CD4-positive, alpha-beta T cell (primary cell): ENCODE results near the gene GPC5. TPM values are rescaled to one million over a fixed set of nuclear protein-coding genes. Genes with fewer than 3 reads are reported as not detected.

Experiments used
- ATAC-seq: fragments of 200-7000 bp; cut with Tn5 transposase; one replicate; pipeline ENCODE4 v1.10.0; 2022; ENCODE audit warnings: mild to moderate bottlenecking; ENCODE audit not compliant: poor library complexity
- CTCF ChIA-PET: fragments of 350-600 bp; sonication (Branson Sonifier 250); formaldehyde crosslinking; loops from one replicate; lab custom pipeline; 2021; ENCODE audit warnings: antibody characterized with exemption, inconsistent platforms; lab: Charles Lee
- POLR2A ChIA-PET: fragments of 350-600 bp; sonication (Branson Sonifier 250); formaldehyde crosslinking; loops from one replicate; lab custom pipeline; 2021; ENCODE audit warnings: antibody characterized with exemption, inconsistent platforms; lab: Charles Lee
- DNase-seq, 14 experiments: peaks; one replicate each; pipeline ENCODE4 v3.0.0-alpha.2; 2013 to 2020; ENCODE audit warnings: mixed read lengths in 2 of 14
- H3K27ac ChIP-seq, 2 donors: one replicate each; pipeline versions ENCODE4 v1.5.1 to v1.7.0; 2013; ENCODE audit warnings: low read length in 2 of 2, low read depth in 1 of 2, mild to moderate bottlenecking in 1 of 2
- H3K27me3 ChIP-seq, 2 experiments: 1 replicate in 1 of 2; 2 replicates in 1 of 2; pipeline versions ENCODE4 v1.6.1 to v1.7.0; 2013; ENCODE audit warnings: low read length in 2 of 2, control low read depth in 1 of 2, mild to moderate bottlenecking in 1 of 2, moderate library complexity in 1 of 2; ENCODE audit not compliant: insufficient read depth in 2 of 2, control insufficient read depth in 1 of 2
- H3K36me3 ChIP-seq: one replicate; pipeline ENCODE4 v1.6.1; 2013; ENCODE audit warnings: low read length, control low read depth; ENCODE audit not compliant: insufficient read depth
- H3K4me1 ChIP-seq: one replicate; pipeline ENCODE4 v1.6.1; 2013; ENCODE audit warnings: low read length, control low read depth; ENCODE audit not compliant: insufficient read depth
- H3K4me3 ChIP-seq: one replicate; pipeline ENCODE4 v1.5.1; 2013; ENCODE audit warnings: mild to moderate bottlenecking, low read length, moderate library complexity
- H3K9me3 ChIP-seq, 2 experiments: 1 replicate in 1 of 2; 2 replicates in 1 of 2; pipeline versions ENCODE4 v1.6.1 to v1.7.0; 2013; ENCODE audit warnings: low read length in 2 of 2, mild to moderate bottlenecking in 2 of 2, control low read depth in 1 of 2, moderate library complexity in 1 of 2; ENCODE audit not compliant: control insufficient read depth in 1 of 2, insufficient read depth in 1 of 2
- H3K27ac Mint-ChIP-seq: one replicate; pipeline ENCODE4 v1.8.0; 2020; ENCODE audit warnings: mixed read lengths
- H3K27me3 Mint-ChIP-seq: one replicate; pipeline ENCODE4 v1.8.0; 2021; ENCODE audit warnings: mixed read lengths
- H3K36me3 Mint-ChIP-seq: one replicate; pipeline ENCODE4 v1.8.0; 2021; ENCODE audit warnings: low read depth, mixed read lengths
- H3K4me1 Mint-ChIP-seq: one replicate; pipeline ENCODE4 v1.8.0; 2021; ENCODE audit warnings: low read depth, mixed read lengths
- H3K4me3 Mint-ChIP-seq: one replicate; pipeline ENCODE4 v1.8.0; 2020; ENCODE audit warnings: mild to moderate bottlenecking, mixed read lengths
- H3K9me3 Mint-ChIP-seq: one replicate; pipeline ENCODE4 v1.8.0; 2020; ENCODE audit warnings: mixed read lengths
- intact Hi-C, 2 experiments: fragments of 100-400 bp; cut with DNase I in 1 of 2; cut with micrococcal nuclease in 1 of 2; formaldehyde crosslinking; loops; one replicate each; pipeline versions ENCODE4 v1.15.1 to v1.9.0; 2023 to 2025; cut with DNase I, micrococcal nuclease
- total RNA-seq, 174 experiments: library from RNA in 2 of 174; stranded (reverse) in 2 of 174; gene quantifications; one replicate each; pipeline ENCODE4 v1.2.3 and lab custom pipeline; 2021 to 2026
- TF ChIP-seq, protein P1 (sequence below): fragments of 200-600 bp; IDR thresholded peaks from one replicate; pipeline ENCODE4 v1.8.0; 2022; ENCODE audit warnings: antibody characterized with exemption, mild to moderate bottlenecking

The GPC5 gene
- total RNA-seq, 2 experiments from 2014 or later: not detected

DNA sequence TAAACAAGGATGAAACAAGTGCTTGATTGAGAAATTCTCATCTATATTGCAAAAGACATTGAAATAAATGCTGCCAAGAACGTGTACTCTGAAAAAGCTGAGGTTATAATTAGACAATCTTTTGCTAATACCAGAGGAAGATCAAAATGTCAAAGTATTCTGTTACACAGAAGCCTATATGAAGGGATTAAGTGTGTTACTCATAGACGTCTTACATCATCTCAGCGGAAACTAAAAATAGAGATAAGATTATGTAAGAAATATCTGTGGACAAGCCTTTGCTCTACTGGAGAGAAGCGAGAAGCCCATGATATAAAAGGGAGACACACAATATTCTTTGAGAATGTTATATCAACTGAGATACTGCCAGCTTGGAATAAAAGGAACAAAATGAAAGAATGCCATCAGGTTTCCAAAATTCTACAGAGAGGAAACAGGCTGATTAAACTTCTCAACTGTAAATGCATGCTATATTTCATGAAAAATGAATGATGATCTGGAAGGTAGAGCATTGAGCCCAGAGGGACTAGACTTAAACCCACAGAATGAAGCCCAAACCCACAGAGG, 699.0 kb downstream of the GPC5 start:
- ChIA-PET POLR2A (no interaction called here), CTCF (no interaction called here)
- H3K4me3 ChIP-seq: no peak overlapping the region
- no peak overlapping the region for H3K27ac ChIP-seq
- no peaks in the 10 kb centered on the region for H3K27me3 ChIP-seq
- intact Hi-C loops: no loop called here
- no peak overlapping the region for H3K4me3 Mint-ChIP-seq
- no peaks in the 10 kb centered on the region for H3K4me1 Mint-ChIP-seq
- H3K36me3 Mint-ChIP-seq: no peaks in the 10 kb centered on the region
- H3K27ac Mint-ChIP-seq: no peak overlapping the region
- no peak for DNase-seq
- peaks cover 0 to 5% of the 10 kb centered on the region in 2 experiments for H3K9me3 ChIP-seq
- H3K4me1 ChIP-seq: no peaks in the 10 kb centered on the region
- H3K36me3 ChIP-seq: no peaks in the 10 kb centered on the region
- no peaks in the 10 kb centered on the region for H3K27me3 Mint-ChIP-seq
- TF ChIP-seq, protein P1, sequence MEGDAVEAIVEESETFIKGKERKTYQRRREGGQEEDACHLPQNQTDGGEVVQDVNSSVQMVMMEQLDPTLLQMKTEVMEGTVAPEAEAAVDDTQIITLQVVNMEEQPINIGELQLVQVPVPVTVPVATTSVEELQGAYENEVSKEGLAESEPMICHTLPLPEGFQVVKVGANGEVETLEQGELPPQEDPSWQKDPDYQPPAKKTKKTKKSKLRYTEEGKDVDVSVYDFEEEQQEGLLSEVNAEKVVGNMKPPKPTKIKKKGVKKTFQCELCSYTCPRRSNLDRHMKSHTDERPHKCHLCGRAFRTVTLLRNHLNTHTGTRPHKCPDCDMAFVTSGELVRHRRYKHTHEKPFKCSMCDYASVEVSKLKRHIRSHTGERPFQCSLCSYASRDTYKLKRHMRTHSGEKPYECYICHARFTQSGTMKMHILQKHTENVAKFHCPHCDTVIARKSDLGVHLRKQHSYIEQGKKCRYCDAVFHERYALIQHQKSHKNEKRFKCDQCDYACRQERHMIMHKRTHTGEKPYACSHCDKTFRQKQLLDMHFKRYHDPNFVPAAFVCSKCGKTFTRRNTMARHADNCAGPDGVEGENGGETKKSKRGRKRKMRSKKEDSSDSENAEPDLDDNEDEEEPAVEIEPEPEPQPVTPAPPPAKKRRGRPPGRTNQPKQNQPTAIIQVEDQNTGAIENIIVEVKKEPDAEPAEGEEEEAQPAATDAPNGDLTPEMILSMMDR: no peak
- no peak for ATAC-seq
- H3K9me3 Mint-ChIP-seq: peaks cover 6% of the 10 kb centered on the region

DNA sequence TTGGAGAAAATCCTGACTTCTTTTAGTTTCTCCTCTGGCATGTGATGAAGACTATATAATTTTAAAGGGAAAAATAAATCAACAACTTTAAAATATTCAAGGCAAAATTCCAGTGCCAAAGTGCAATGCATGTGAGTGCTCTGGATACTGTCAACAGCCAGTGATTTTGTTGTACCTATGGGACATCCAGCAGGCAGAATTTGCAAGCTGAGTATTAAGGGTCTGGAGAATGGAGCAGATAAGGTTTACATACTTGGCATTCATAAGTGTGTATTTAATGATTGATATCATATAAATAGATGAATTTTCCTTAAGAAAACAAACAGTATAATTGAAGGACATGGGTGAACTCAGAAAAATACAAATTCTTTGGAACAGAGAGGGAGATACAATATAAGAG, 703.4 kb downstream of the GPC5 start:
- no peaks in the 10 kb centered on the region for H3K36me3 ChIP-seq
- no peaks in the 10 kb centered on the region for H3K9me3 ChIP-seq
- no peaks in the 10 kb centered on the region for H3K4me1 ChIP-seq
- H3K27ac Mint-ChIP-seq: no peak overlapping the region
- H3K4me3 ChIP-seq: no peak overlapping the region
- intact Hi-C loops: no loop called here
- H3K4me1 Mint-ChIP-seq: no peaks in the 10 kb centered on the region
- no peaks in the 10 kb centered on the region for H3K27me3 ChIP-seq
- ATAC-seq (no peak), DNase-seq (no peak)
- TF ChIP-seq, protein P1: no peak
- ChIA-PET POLR2A (no interaction called here), CTCF (no interaction called here)
- H3K27me3 Mint-ChIP-seq: no peaks in the 10 kb centered on the region
- H3K36me3 Mint-ChIP-seq: no peaks in the 10 kb centered on the region
- H3K27ac ChIP-seq: no peak overlapping the region
- no peak overlapping the region for H3K4me3 Mint-ChIP-seq
- peaks cover 9% of the 10 kb centered on the region for H3K9me3 Mint-ChIP-seq

DNA sequence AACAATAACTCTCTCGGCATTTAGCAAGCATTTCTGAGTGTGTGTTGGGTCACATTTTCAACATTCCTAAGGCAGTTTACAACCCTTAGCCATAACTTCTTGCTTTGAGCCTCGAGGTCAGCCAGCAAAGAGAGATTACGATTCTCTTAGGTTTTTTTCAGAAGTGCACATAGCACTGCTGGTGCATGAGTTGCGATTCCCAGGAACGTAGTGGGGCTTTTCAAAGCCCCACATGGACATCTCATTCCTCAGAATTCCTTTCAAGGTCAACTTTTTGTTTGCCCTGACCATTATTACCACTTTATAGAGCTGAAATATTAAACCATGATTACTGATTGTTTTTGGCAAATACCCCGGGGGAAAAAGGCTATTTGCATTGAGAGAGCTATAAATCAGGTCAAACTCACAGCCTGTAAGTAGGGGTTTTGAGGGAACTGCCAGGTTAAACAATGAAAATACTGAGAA, 705.3 kb downstream of the GPC5 start:
- Histone ChIP-seq H3K36me3 (no peaks in the 10 kb centered on the region), H3K27ac (no peak overlapping the region), H3K4me1 (no peaks in the 10 kb centered on the region), H3K4me3 (no peak overlapping the region), H3K27me3 (no peaks in the 10 kb centered on the region), H3K9me3 (no peaks in the 10 kb centered on the region)
- Mint-ChIP-seq H3K27ac (no peak overlapping the region), H3K36me3 (no peaks in the 10 kb centered on the region), H3K27me3 (no peaks in the 10 kb centered on the region), H3K4me3 (no peak overlapping the region), H3K9me3 (peaks cover 6% of the 10 kb centered on the region), H3K4me1 (no peaks in the 10 kb centered on the region)
- DNase-seq (no peak), ATAC-seq (no peak)
- intact Hi-C loops: no loop called here
- TF ChIP-seq, protein P1: no peak
- CTCF ChIA-PET: no interaction called here
- POLR2A ChIA-PET: no interaction called here
